Stimulated activated CD8-positive, alpha-beta memory T cell treated with anti-CD3 and anti-CD28 coated beads, Interleukin-12 subunit alpha, Interleukin-12 subunit beta, amount 100 ng/mL, for 24 hours (primary cell): ENCODE measurements around the gene APCDD1.
"Not testable (repeated sequence)": the region's sequence is repeated elsewhere in the genome, so short reads cannot be mapped to it uniquely, and the experiment has no call there.

Source experiments
- DNase-seq: peaks from one replicate; pipeline ENCODE4 v3.0.0-alpha.2; 2020; ENCODE audit errors: extremely low read depth

Gene APCDD1

GRCh38 chr18:10525697-10526560, 71.5 kb downstream of the APCDD1 start, which contains the start of gene NAPG:
Gene NAPG (plus strand): TSS chr18:10526027. CDS start chr18:10526103, 76 bp downstream.
- peak; percentile 80 for DNase-seq

- no peak for DNase-seq
Observed at GRCh38 chr18:10526561-10526949, 72.1 kb downstream of the APCDD1 start.

- no peak for DNase-seq
Observed at GRCh38 chr18:10528439-10528838, 74.0 kb downstream of the APCDD1 start.

GRCh38 chr18:10530002-10530401, 75.6 kb downstream of the APCDD1 start:
- DNase-seq: no peak

- DNase-seq: no peak
Observed at GRCh38 chr18:10530852-10531251, 76.4 kb downstream of the APCDD1 start.

- no peak for DNase-seq
Observed at GRCh38 chr18:10533111-10533510, 78.7 kb downstream of the APCDD1 start.

GRCh38 chr18:10536280-10536679, 81.8 kb downstream of the APCDD1 start:
- DNase-seq: no peak

GRCh38 chr18:10537765-10538164, 83.3 kb downstream of the APCDD1 start:
- DNase-seq: no peak

GRCh38 chr18:10539124-10539523, 84.7 kb downstream of the APCDD1 start:
- DNase-seq: not testable (repeated sequence)
